ENCODE data around the gene MYBBP1A. TPM values are rescaled to one million over a fixed set of nuclear protein-coding genes. Genes with fewer than 3 reads are reported as not detected.
A peak's percentile ranks its signal among the peaks of the same experiment; 100 is the strongest.

MYBBP1A gene
- total and polyA plus RNA-seq, 2 of the 8 experiments (the other 6 are each of a cell fraction or from before 2014, with no cell fraction given): 46.8 to 151 TPM

DNA sequence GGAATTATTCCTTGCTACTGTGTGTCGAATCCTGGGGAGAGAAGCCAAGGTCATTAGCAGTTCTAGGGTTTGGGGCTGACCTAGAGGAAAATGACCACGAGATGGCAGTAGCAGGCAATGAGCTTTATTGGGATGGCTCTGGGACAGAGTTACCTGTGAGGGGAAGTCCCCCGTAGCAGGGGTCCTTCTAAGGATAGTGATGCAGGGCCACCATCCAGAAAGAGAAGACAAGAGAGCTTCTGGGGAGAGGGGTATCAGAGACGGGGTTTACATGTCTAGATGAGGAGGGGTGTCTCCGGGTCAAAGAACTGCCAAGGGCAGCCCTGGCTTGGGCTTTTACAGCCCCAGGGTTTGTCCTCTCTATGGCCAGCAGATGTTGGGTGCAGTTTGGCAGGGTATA, 11.6 kb upstream of the MYBBP1A start:
- Histone ChIP-seq H2BK120ac (replicated peaks; ENCODE audit: low read depth, low read length) (no peak overlapping the region), H4K20me1 (replicated peaks in 1 of 2; ENCODE audit: control insufficient read depth in 1 of 2, insufficient read depth in 2 of 2, low read length in 2 of 2) (no peaks in the 10 kb centered on the region), H4K91ac (replicated peaks; ENCODE audit: insufficient read length, low read length) (no peak overlapping the region), H3K27me3 (replicated peaks in 1 of 4; ENCODE audit: control insufficient read depth in 3 of 4, extremely low read depth in 1 of 4, insufficient read depth in 3 of 4, low read length in 3 of 4) (no peaks in the 10 kb centered on the region; a peak in 1 of 7 replicates), H2AK5ac (ENCODE audit: low read depth, low read length) (no peak overlapping the region), H3K23me2 (ENCODE audit: low read depth, low read length) (no peaks in the 10 kb centered on the region; the same call in 1 of the 2 replicates), H3K14ac (ENCODE audit: insufficient read length) (no peak overlapping the region), H2AFZ (ENCODE audit: low read length) (no peak overlapping the region), H4K5ac (ENCODE audit: insufficient read length, low read depth, low read length) (no peak overlapping the region), H3K79me2 (ENCODE audit: control insufficient read depth in 1 of 2, insufficient read depth in 2 of 2, low read length in 2 of 2) (no peaks in the 10 kb centered on the region), H3K4ac (replicated peaks; ENCODE audit: insufficient read length, low read depth, low read length) (no peak overlapping the region), H3K4me3 (ENCODE audit: extremely low read depth in 1 of 4, insufficient read depth in 2 of 4, low read depth in 3 of 4, low read length in 4 of 4) (no peak overlapping the region), H3K27ac (ENCODE audit: low read depth, low read length) (no peak overlapping the region), H3K9ac (replicated peaks in 1 of 4; ENCODE audit: extremely low read depth in 1 of 4, low read depth in 3 of 4, low read length in 3 of 4) (no peak overlapping the region), H2BK20ac (ENCODE audit: low read length) (no peak overlapping the region), H2BK5ac (ENCODE audit: low read depth, low read length) (no peak overlapping the region), H2BK15ac (ENCODE audit: low read length) (no peak overlapping the region), H3K23ac (ENCODE audit: insufficient read length) (no peak overlapping the region), H3K79me1 (ENCODE audit: low read depth, low read length) (no peaks in the 10 kb centered on the region), H3K4me1 (replicated peaks in 1 of 4; ENCODE audit: control insufficient read depth in 3 of 4, insufficient read depth in 4 of 4, low read length in 3 of 4) (peaks cover 2 to 8% (median 6%) of the 10 kb centered on the region in 4 experiments; a peak in 4 of 7 replicates), H3K56ac (replicated peaks; ENCODE audit: insufficient read length, low read depth, low read length) (no peak overlapping the region), H3K36me3 (ENCODE audit: control insufficient read depth in 2 of 4, insufficient read depth in 4 of 4, low read length in 3 of 4) (no peaks in the 10 kb centered on the region), H3K9me3 (ENCODE audit: insufficient read depth in 2 of 2, low read depth in 1 of 2, low read length in 1 of 2) (no peaks in the 10 kb centered on the region), H3K18ac (ENCODE audit: extremely low read depth, low read length) (no peak overlapping the region), H4K8ac (ENCODE audit: extremely low read depth, insufficient read depth, low read length) (no peak overlapping the region), H3K4me2 (ENCODE audit: insufficient read depth in 1 of 2, low read depth in 2 of 2, low read length in 2 of 2) (no peak overlapping the region), H2BK12ac (ENCODE audit: low read depth, low read length) (0 out of 2 replicates have a peak overlapping the region, but pooled peaks have one; percentile 9)
- POLR2A ChIA-PET (ENCODE audit: partially characterized antibody): interaction anchor here (1.0 to 1.8 kb wide), 10 partner anchors 10 to 160 kb away, joined by 3 to 5 read pairs (median 4); no protein-coding TSS in a partner anchor
- TF ChIP-seq, protein P1, sequence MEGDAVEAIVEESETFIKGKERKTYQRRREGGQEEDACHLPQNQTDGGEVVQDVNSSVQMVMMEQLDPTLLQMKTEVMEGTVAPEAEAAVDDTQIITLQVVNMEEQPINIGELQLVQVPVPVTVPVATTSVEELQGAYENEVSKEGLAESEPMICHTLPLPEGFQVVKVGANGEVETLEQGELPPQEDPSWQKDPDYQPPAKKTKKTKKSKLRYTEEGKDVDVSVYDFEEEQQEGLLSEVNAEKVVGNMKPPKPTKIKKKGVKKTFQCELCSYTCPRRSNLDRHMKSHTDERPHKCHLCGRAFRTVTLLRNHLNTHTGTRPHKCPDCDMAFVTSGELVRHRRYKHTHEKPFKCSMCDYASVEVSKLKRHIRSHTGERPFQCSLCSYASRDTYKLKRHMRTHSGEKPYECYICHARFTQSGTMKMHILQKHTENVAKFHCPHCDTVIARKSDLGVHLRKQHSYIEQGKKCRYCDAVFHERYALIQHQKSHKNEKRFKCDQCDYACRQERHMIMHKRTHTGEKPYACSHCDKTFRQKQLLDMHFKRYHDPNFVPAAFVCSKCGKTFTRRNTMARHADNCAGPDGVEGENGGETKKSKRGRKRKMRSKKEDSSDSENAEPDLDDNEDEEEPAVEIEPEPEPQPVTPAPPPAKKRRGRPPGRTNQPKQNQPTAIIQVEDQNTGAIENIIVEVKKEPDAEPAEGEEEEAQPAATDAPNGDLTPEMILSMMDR (IDR thresholded peaks at IDR 0.05; ENCODE audit: control extremely low read depth in 1 of 3, insufficient read depth in 1 of 3, low read depth in 1 of 3, low read length in 3 of 3): peak; percentile 56 to 93 (median 90)
- no peak for TF ChIP-seq CHD2 (IDR thresholded peaks at IDR 0.05; ENCODE audit: low read length)
- TF ChIP-seq RAD21 (IDR thresholded peaks at IDR 0.05 in 1 of 2, conservative IDR thresholded peaks at IDR 0.05 in 1 of 2; ENCODE audit: low read depth in 2 of 2, low read length in 2 of 2): peak; percentile 94 to 95
- FAIRE-seq (peak; percentile 90), DNase-seq (ENCODE audit: low read depth in 1 of 2, low spot score in 2 of 2) (peak in 1 of 2 experiments; percentile 85)
- CTCF ChIA-PET (ENCODE audit: partially characterized antibody): interaction anchor here (0.6 to 7.4 kb wide), 55 partner anchors 8 to 705 kb away, joined by 3 to 170 read pairs (median 4); partner anchors contain the start of genes ALOX15, CHRNE, MYBBP1A and SMTNL2
- 33% methylated on average over 5 of the region's 5 CpGs; no CpG with 5 or more reads in 1 of the 2 experiments for WGBS, 2 experiments (ENCODE audit: extremely low coverage in 1 of 2, insufficient coverage in 1 of 2, insufficient read length in 1 of 2, insufficient replicate concordance in 2 of 2, low coverage in 1 of 2, low lambda C conversion rate in 2 of 2, missing lambda C conversion rate in 1 of 2)
